HG03460 (cell line): ENCODE data around the gene RNASE8.

Experiments
- ATAC-seq: cut with Tn5 transposase; IDR thresholded peaks from one replicate; pipeline ENCODE4 v1.9.1; 2021; ENCODE audit not compliant: unreplicated experiment

The RNASE8 gene

GRCh38 chr14:21072031-21072473 is 14.4 kb downstream of the RNASE8 start:
- ATAC-seq, result no peak

GRCh38 chr14:21072781-21073339 is 15.2 kb downstream of the RNASE8 start:
- ATAC-seq, result no peak

GRCh38 chr14:21073921-21074320 is 16.3 kb downstream of the RNASE8 start:
- ATAC-seq, result no peak

- no peak for ATAC-seq
These were observed 17.0 kb downstream of the RNASE8 start for GRCh38 chr14:21074398-21075272.

GRCh38 chr14:21075719-21076437 is 18.3 kb downstream of the RNASE8 start:
- ATAC-seq, result no peak

- ATAC-seq, result no peak
These were observed 20.1 kb downstream of the RNASE8 start for GRCh38 chr14:21077672-21078071.

- ATAC-seq, result no peak
These were observed 20.7 kb downstream of the RNASE8 start for GRCh38 chr14:21078287-21078686.

GRCh38 chr14:21078726-21079125 is 21.1 kb downstream of the RNASE8 start:
- no peak for ATAC-seq

- ATAC-seq, result no peak
These were observed 24.0 kb downstream of the RNASE8 start for GRCh38 chr14:21081521-21082142.

- ATAC-seq, result no peak
These were observed 26.1 kb downstream of the RNASE8 start for GRCh38 chr14:21083565-21084325.

- ATAC-seq, result no peak
These were observed 26.8 kb downstream of the RNASE8 start for GRCh38 chr14:21084396-21084795.

GRCh38 chr14:21084998-21085853 is 27.6 kb downstream of the RNASE8 start:
- ATAC-seq, result no peak

- no peak for ATAC-seq
These were observed 29.3 kb downstream of the RNASE8 start for GRCh38 chr14:21086908-21087293.

- no peak for ATAC-seq
These were observed 29.9 kb downstream of the RNASE8 start for GRCh38 chr14:21087294-21088091.

- ATAC-seq, result no peak
These were observed 31.1 kb downstream of the RNASE8 start for GRCh38 chr14:21088687-21089086.

- no peak for ATAC-seq
These were observed 31.6 kb downstream of the RNASE8 start for GRCh38 chr14:21089271-21089670.

- no peak for ATAC-seq
These were observed 32.2 kb downstream of the RNASE8 start for GRCh38 chr14:21089877-21090193.

- ATAC-seq, result no peak
These were observed 32.7 kb downstream of the RNASE8 start for GRCh38 chr14:21090194-21090939.
